CD4-positive, alpha-beta memory T cell (primary cell): ENCODE data around the gene DNAH1. TPM values are rescaled to one million over a fixed set of nuclear protein-coding genes. Genes with fewer than 3 reads are reported as not detected.
A peak's percentile ranks its signal among the peaks of the same experiment; 100 is the strongest.

Experiments used
- CTCF ChIA-PET: fragments of 350-600 bp; sonication (Branson Sonifier 250); formaldehyde crosslinking; loops from one replicate; lab custom pipeline; 2021; ENCODE audit warnings: inconsistent platforms; ENCODE audit not compliant: partially characterized antibody; lab: Charles Lee
- POLR2A ChIA-PET: fragments of 350-600 bp; sonication (Branson Sonifier 250); formaldehyde crosslinking; loops from one replicate; lab custom pipeline; 2021; ENCODE audit not compliant: partially characterized antibody; lab: Charles Lee
- DNase-seq, 5 donors: peaks; one replicate each; pipeline versions ENCODE4 v3.0.0 to v3.0.0-alpha.2; 2020 to 2022; ENCODE audit warnings: mixed read lengths in 1 of 5
- H3K27ac ChIP-seq: one replicate; pipeline ENCODE4 v1.7.0; 2013; ENCODE audit warnings: low read depth, low read length
- H3K27me3 ChIP-seq: 2 replicates; pipeline ENCODE4 v1.7.0; 2013; ENCODE audit warnings: mild to moderate bottlenecking, low read length, moderate library complexity; ENCODE audit not compliant: insufficient read depth
- H3K36me3 ChIP-seq: 2 replicates; pipeline ENCODE4 v1.7.0; 2013; ENCODE audit warnings: mild to moderate bottlenecking, low read length, moderate library complexity; ENCODE audit not compliant: insufficient read depth
- H3K4me1 ChIP-seq: 2 replicates; pipeline ENCODE4 v1.7.0; 2013; ENCODE audit warnings: mild to moderate bottlenecking, low read length, moderate library complexity; ENCODE audit not compliant: insufficient read depth
- H3K4me3 ChIP-seq, 2 donors: one replicate each; pipeline ENCODE4 v1.7.0; 2013; ENCODE audit warnings: low read length in 2 of 2, mild to moderate bottlenecking in 1 of 2
- H3K9me3 ChIP-seq, 2 donors: one replicate each; pipeline ENCODE4 v1.7.0; 2013; ENCODE audit warnings: low read length in 2 of 2, control low read depth in 1 of 2; ENCODE audit not compliant: control insufficient read depth in 1 of 2
- H3K27ac Mint-ChIP-seq, 7 donors: one replicate each; pipeline ENCODE4 v1.8.0; 2020 to 2021; ENCODE audit warnings: mixed read lengths in 7 of 7, mild to moderate bottlenecking in 6 of 7, inconsistent platforms in 3 of 7, moderate library complexity in 3 of 7
- H3K27me3 Mint-ChIP-seq, 2 donors: one replicate each; pipeline ENCODE4 v1.8.0; 2020 to 2021; ENCODE audit warnings: mixed read lengths in 2 of 2
- H3K36me3 Mint-ChIP-seq, 2 donors: one replicate each; pipeline ENCODE4 v1.8.0; 2020 to 2021; ENCODE audit warnings: mixed read lengths in 2 of 2, inconsistent platforms in 1 of 2, mild to moderate bottlenecking in 1 of 2
- H3K4me1 Mint-ChIP-seq, 4 donors: one replicate each; pipeline ENCODE4 v1.8.0; 2020 to 2021; ENCODE audit warnings: mixed read lengths in 4 of 4, mild to moderate bottlenecking in 1 of 4
- H3K4me3 Mint-ChIP-seq, 8 donors: one replicate each; pipeline ENCODE4 v1.8.0; 2020 to 2021; ENCODE audit warnings: mixed read lengths in 8 of 8, mild to moderate bottlenecking in 7 of 8, moderate library complexity in 6 of 8, inconsistent platforms in 3 of 8
- H3K9me3 Mint-ChIP-seq, 8 donors: one replicate each; pipeline ENCODE4 v1.8.0; 2020 to 2021; ENCODE audit warnings: mixed read lengths in 8 of 8, mild to moderate bottlenecking in 5 of 8, inconsistent platforms in 3 of 8, moderate library complexity in 1 of 8
- intact Hi-C: fragments of 100-400 bp; cut with micrococcal nuclease; formaldehyde crosslinking; loops from one replicate; pipeline ENCODE4 v1.15.1; 2023
- polyA plus RNA-seq, 2 donors: library from polyadenylated mRNA; unstranded; fragments of 300-500 nt; fragmentation: Illumina TruSeq; gene quantifications; one replicate each; pipeline ENCODE4 v1.2.3, GENCODE V29; 2021
- total RNA-seq, 2 experiments: library from RNA; stranded (reverse); gene quantifications; one replicate each; pipeline ENCODE4 v1.2.3, GENCODE V29; 2021

Gene DNAH1
- total and polyA plus RNA-seq, 4 experiments from 2014 or later, result 0.02 to 49.8 (median 23.1) TPM

DNA sequence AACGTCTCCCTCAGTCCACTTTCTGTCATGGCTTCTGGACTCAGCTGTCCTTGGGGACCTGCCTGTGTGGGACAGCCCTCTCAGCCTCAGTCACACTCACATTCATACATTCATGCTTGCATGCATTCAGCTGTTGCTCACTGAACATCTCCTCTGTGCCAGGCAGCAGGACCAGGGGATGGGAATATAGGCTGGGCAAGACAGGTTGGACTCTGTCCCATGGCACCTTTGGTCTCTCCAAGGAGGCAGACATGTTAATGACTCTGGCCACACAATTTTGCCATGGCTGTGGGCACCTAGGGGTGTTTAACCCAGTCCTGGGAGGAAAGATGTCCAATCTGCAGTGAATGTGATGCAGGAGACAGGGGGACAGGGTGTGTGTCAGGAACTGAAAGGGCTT is 7.8 kb upstream of the DNAH1 start:
- intact Hi-C loops, result no loop called here
- POLR2A ChIA-PET, result interaction anchor here (1.0 kb wide), 1 partner anchor 70 kb away, joined by 3 read pairs; the partner anchor contains the start of gene TWF2
- Mint-ChIP-seq H3K36me3 (peaks cover 3 to 9% of the 10 kb centered on the region in 2 donors), H3K4me3 (no peak overlapping the region), H3K9me3 (no peaks in the 10 kb centered on the region), H3K27me3 (no peaks in the 10 kb centered on the region), H3K27ac (peak overlapping the region in 4 of 7 donors; percentile 3 to 74 (median 58)), H3K4me1 (peaks cover 13 to 41% (median 28%) of the 10 kb centered on the region in 4 donors)
- no peak overlapping the region for H3K4me3 ChIP-seq
- CTCF ChIA-PET, result interaction anchor here (2.0 kb wide), 1 partner anchor 31 kb away, joined by 7 read pairs; no protein-coding TSS in a partner anchor
- peaks cover 10% of the 10 kb centered on the region for H3K4me1 ChIP-seq
- no peaks in the 10 kb centered on the region for H3K27me3 ChIP-seq
- no peaks in the 10 kb centered on the region for H3K9me3 ChIP-seq
- DNase-seq, result no peak
- no peak overlapping the region for H3K27ac ChIP-seq
- no peaks in the 10 kb centered on the region for H3K36me3 ChIP-seq

DNA sequence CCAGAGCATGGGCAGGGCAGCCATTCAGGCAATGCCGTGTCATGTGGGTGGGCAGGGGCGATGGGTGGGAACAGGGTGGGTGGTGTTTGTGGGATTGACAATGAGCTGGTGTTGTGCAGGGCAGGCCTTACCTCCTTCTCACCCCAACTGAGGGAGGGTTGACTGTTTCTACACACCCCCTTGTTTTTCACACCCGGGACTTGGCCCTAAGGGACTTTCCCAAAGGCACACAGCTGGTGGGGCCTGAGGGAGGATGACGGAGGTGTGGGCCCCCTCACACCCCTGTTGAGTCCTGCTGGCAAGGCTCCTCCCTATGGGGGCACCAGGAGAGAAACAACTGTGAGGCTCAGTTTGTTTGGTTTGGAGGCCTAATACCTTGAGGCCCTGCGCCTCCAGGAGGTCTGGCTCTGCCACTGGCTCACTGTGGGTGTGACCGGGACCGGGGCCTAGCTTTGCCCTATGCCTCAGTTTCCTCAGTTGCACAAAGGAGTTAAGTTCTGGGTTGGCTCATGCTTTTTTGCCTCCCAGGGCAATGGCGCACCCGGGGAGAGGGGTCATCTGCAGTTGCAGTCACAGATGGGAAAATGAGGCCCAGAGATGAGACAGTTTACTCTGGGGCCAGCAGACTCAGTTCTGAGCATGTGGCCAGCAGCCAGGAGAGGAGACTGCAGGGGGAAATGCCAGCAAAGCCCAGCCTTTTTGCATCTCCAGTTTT is 5.1 kb upstream of the DNAH1 start:
- peak overlapping the region in 6 of 7 donors; percentile 29 to 78 (median 66) for H3K27ac Mint-ChIP-seq
- CTCF ChIA-PET, result no interaction called here
- Histone ChIP-seq H3K4me3 (no peak overlapping the region), H3K4me1 (peaks cover 10% of the 10 kb centered on the region), H3K36me3 (no peaks in the 10 kb centered on the region), H3K27me3 (no peaks in the 10 kb centered on the region), H3K9me3 (no peaks in the 10 kb centered on the region), H3K27ac (no peak overlapping the region)
- peak in 4 of 5 donors; percentile 15 to 71 (median 30) for DNase-seq
- intact Hi-C loops, result no loop called here
- H3K4me3 Mint-ChIP-seq, result peak overlapping the region in 1 of 8 donors; percentile 63
- H3K9me3 Mint-ChIP-seq, result no peaks in the 10 kb centered on the region
- H3K27me3 Mint-ChIP-seq, result no peaks in the 10 kb centered on the region
- H3K36me3 Mint-ChIP-seq, result peaks cover 3 to 13% of the 10 kb centered on the region in 2 donors
- POLR2A ChIA-PET, result interaction anchor here (1.4 kb wide), 1 partner anchor 23 kb away, joined by 4 read pairs; the partner anchor contains the start of gene GLYCTK
- H3K4me1 Mint-ChIP-seq, result peaks cover 9 to 42% (median 22%) of the 10 kb centered on the region in 4 donors

DNA sequence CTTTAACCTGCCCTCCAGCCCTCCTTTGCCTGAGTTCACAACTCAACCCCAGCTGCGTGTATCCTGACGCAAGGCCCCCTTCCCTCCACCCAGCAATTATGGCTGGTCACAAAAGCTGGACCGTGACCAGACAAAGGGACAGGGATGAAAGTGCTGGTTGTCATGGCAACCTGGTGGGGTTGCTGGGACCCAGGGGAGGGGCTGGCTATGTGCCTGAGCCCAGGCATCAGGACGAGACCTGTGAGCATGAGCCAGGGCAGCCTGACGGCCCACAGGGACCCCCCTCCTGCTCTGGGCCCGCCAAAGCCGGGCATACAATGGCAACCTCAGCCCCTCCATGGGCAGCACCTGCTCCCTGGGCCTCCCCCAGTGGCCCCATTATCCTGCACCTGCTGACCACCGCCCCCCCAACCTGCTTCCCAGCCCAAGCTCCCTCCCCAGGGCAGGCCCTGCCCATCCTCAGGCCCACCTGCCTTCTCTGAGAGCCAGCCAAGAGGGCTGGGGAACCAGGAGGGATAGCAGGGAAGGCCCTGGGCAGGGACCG is 4.5 kb upstream of the DNAH1 start:
- H3K36me3 Mint-ChIP-seq, result peaks cover 3 to 11% of the 10 kb centered on the region in 2 donors
- CTCF ChIA-PET, result no interaction called here
- Histone ChIP-seq H3K4me3 (no peak overlapping the region), H3K27me3 (no peaks in the 10 kb centered on the region), H3K4me1 (peaks cover 10% of the 10 kb centered on the region), H3K36me3 (no peaks in the 10 kb centered on the region), H3K27ac (no peak overlapping the region), H3K9me3 (no peaks in the 10 kb centered on the region)
- no peak for DNase-seq
- peak overlapping the region in 2 of 7 donors; percentile 29 to 58 for H3K27ac Mint-ChIP-seq
- intact Hi-C loops, result no loop called here
- H3K4me1 Mint-ChIP-seq, result peaks cover 6 to 43% (median 17%) of the 10 kb centered on the region in 4 donors
- H3K27me3 Mint-ChIP-seq, result no peaks in the 10 kb centered on the region
- no peak overlapping the region for H3K4me3 Mint-ChIP-seq
- POLR2A ChIA-PET, result no interaction called here
- H3K9me3 Mint-ChIP-seq, result no peaks in the 10 kb centered on the region

DNA sequence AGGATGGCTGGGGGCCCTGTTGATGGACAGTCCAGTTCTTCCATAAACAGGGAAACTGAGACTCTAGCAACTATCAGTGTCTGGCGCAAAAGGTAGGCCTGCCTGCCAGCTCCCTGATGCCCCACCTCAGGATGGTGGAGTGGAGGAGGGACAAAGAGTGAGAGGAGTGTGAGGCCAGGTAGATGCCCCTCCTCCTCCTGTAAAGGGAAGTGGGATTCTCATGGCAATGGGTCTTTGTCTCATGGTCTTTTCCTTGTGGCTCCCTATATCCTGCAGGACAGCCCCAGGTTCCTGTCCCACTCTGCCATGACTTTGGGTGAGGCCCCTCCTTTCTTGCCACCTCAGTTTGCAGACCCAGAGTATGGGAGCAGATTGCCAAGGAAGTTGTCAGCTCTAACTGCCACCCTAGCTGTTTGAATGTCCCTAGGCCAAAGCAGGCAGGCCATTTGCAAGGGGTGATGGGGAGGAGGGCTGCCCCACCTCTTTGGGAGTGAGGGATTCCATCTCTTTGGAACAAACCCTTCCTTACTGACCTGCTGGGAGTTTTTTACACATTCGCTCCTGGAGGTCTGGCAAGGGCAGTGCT is 2.8 kb upstream of the DNAH1 start:
- no peaks in the 10 kb centered on the region for H3K9me3 ChIP-seq
- no peak overlapping the region for H3K27ac ChIP-seq
- Mint-ChIP-seq H3K27ac (peak overlapping the region in 2 of 7 donors; percentile 54 to 74), H3K36me3 (peaks cover 3 to 13% of the 10 kb centered on the region in 2 donors), H3K4me3 (no peak overlapping the region), H3K4me1 (peaks cover 13 to 46% (median 22%) of the 10 kb centered on the region in 4 donors), H3K27me3 (no peaks in the 10 kb centered on the region), H3K9me3 (no peaks in the 10 kb centered on the region)
- H3K4me1 ChIP-seq, result peaks cover 24% of the 10 kb centered on the region
- intact Hi-C loops, result no loop called here
- H3K4me3 ChIP-seq, result no peak overlapping the region
- ChIA-PET POLR2A (no interaction called here), CTCF (no interaction called here)
- no peaks in the 10 kb centered on the region for H3K36me3 ChIP-seq
- no peak for DNase-seq
- no peaks in the 10 kb centered on the region for H3K27me3 ChIP-seq

DNA sequence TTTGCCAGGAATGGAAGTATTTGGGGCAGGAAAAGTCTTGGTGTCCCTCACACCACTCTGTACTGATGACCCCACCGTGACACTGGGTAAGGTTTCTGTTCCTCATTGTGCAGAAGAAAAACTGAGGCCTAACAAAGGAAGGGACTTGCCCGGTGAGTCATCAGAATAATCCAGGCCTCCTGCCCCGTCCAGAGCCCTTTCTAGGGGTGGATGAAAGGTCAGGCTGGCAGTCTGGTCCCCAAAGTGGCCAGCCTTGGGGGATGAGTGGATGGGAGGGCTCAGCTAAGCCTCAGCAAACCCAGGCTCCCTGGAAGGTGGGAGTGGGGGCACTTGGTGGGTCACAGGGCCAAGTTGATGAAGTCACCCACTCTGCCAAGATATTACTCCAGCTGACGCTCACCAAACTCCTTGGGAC is 2.3 kb upstream of the DNAH1 start:
- ChIA-PET CTCF (no interaction called here), POLR2A (no interaction called here)
- no peak for DNase-seq
- H3K27ac ChIP-seq, result no peak overlapping the region
- Mint-ChIP-seq H3K4me1 (peaks cover 12 to 49% (median 23%) of the 10 kb centered on the region in 4 donors), H3K9me3 (no peaks in the 10 kb centered on the region), H3K4me3 (no peak overlapping the region), H3K27ac (peak overlapping the region in 3 of 7 donors; percentile 31 to 74 (median 48)), H3K36me3 (peaks cover 3 to 13% of the 10 kb centered on the region in 2 donors), H3K27me3 (no peaks in the 10 kb centered on the region)
- intact Hi-C loops, result no loop called here
- H3K4me3 ChIP-seq, result no peak overlapping the region
- no peaks in the 10 kb centered on the region for H3K9me3 ChIP-seq
- H3K27me3 ChIP-seq, result no peaks in the 10 kb centered on the region
- H3K4me1 ChIP-seq, result peaks cover 26% of the 10 kb centered on the region
- no peaks in the 10 kb centered on the region for H3K36me3 ChIP-seq

DNA sequence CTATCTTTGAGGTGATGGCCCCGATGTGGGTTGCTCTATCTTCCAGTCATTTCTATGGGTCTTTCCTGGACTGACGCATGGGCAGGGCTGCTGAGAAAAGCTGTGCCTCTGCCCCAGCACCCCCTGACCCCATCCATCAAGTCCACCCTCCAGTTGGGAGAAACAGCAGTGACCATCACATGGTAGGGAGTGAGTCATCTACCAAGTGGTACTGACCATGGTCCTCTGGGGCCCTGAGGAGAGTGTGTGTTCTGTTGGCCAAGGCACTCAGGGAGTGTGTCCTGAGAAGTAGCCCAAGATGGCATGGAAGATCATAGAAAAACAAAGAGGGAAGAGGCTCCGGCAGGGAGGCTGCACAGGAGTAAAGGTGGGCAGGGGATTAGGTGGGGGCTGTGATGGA is 1.6 kb upstream of the DNAH1 start:
- Mint-ChIP-seq H3K27me3 (no peaks in the 10 kb centered on the region), H3K4me1 (peaks cover 12 to 44% (median 23%) of the 10 kb centered on the region in 4 donors), H3K36me3 (peaks cover 3 to 11% of the 10 kb centered on the region in 2 donors), H3K4me3 (no peak overlapping the region), H3K9me3 (no peaks in the 10 kb centered on the region), H3K27ac (peak overlapping the region in 4 of 7 donors; percentile 42 to 64 (median 52))
- POLR2A ChIA-PET, result no interaction called here
- CTCF ChIA-PET, result no interaction called here
- peaks cover 26% of the 10 kb centered on the region for H3K4me1 ChIP-seq
- DNase-seq, result no peak
- H3K27ac ChIP-seq, result no peak overlapping the region
- H3K27me3 ChIP-seq, result no peaks in the 10 kb centered on the region
- intact Hi-C loops, result no loop called here
- H3K9me3 ChIP-seq, result no peaks in the 10 kb centered on the region
- no peak overlapping the region for H3K4me3 ChIP-seq
- H3K36me3 ChIP-seq, result no peaks in the 10 kb centered on the region

DNA sequence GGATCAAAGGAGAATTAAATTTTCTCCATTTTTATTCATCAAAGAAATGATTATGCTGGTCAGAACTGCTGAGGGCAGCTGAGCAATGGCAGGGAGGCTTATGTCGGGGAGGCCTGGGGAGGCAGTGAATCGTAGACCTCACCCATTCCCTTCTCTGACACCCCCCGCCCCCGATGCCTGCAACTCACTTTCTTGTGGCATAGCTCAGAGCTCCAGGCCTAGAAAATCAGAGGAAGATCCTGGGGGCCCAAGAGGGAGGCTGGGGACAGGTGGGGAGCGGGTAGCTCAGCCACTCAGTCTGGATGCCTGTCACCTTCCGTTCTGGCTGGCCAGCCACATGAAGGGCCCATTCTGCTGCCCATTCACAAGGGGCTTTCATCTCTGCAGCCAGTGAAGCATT is 1.1 kb upstream of the DNAH1 start:
- Histone ChIP-seq H3K27ac (no peak overlapping the region), H3K27me3 (no peaks in the 10 kb centered on the region), H3K4me1 (peaks cover 26% of the 10 kb centered on the region), H3K9me3 (no peaks in the 10 kb centered on the region), H3K36me3 (no peaks in the 10 kb centered on the region), H3K4me3 (no peak overlapping the region)
- H3K9me3 Mint-ChIP-seq, result no peaks in the 10 kb centered on the region
- H3K36me3 Mint-ChIP-seq, result peaks cover 0 to 9% of the 10 kb centered on the region in 2 donors
- H3K4me1 Mint-ChIP-seq, result peaks cover 9 to 41% (median 20%) of the 10 kb centered on the region in 4 donors
- no peaks in the 10 kb centered on the region for H3K27me3 Mint-ChIP-seq
- peak overlapping the region in 3 of 7 donors; percentile 42 to 64 (median 53) for H3K27ac Mint-ChIP-seq
- DNase-seq, result no peak
- ChIA-PET CTCF (no interaction called here), POLR2A (interaction anchor here (1.0 kb wide), 1 partner anchor 27 kb away, joined by 5 read pairs; the partner anchor contains the start of gene GLYCTK)
- intact Hi-C loops, result loop anchor here (5.0 kb wide), 1 partner anchor 38 kb away; the partner anchor contains the start of gene WDR82
- H3K4me3 Mint-ChIP-seq, result peak overlapping the region in 1 of 8 donors; percentile 4
